ENCODE data around the gene RASA3.
"Not testable (repeated sequence)": the region's sequence is repeated elsewhere in the genome, so short reads cannot be mapped to it uniquely, and the experiment has no call there.

Gene RASA3

DNA sequence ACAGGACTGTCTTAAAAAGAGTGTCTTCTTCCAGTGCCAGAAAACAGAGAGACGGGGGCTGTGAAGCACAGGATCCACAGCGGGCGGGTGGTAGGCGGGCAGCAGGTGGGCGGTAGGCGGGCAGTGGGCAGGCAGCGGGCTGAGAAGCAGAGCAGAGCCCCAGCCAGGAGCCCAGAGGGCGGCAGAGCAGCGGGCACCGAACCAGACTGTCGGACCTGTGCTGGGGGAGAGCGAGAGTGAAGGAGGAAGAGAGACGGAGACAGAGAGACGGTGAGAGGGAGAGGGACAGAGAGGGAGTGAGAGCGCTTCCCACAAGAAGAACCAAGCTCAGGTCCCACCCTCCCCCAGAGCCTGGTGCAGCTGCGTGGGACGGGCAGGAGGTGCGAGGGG lies 30.3 kb downstream of the RASA3 start:
- DNase-seq (ENCODE audit: low read depth), result no peak
- no peak overlapping the region for H3K4me3 ChIP-seq (ENCODE audit: low read depth, low read length)
- TF ChIP-seq, protein P1, sequence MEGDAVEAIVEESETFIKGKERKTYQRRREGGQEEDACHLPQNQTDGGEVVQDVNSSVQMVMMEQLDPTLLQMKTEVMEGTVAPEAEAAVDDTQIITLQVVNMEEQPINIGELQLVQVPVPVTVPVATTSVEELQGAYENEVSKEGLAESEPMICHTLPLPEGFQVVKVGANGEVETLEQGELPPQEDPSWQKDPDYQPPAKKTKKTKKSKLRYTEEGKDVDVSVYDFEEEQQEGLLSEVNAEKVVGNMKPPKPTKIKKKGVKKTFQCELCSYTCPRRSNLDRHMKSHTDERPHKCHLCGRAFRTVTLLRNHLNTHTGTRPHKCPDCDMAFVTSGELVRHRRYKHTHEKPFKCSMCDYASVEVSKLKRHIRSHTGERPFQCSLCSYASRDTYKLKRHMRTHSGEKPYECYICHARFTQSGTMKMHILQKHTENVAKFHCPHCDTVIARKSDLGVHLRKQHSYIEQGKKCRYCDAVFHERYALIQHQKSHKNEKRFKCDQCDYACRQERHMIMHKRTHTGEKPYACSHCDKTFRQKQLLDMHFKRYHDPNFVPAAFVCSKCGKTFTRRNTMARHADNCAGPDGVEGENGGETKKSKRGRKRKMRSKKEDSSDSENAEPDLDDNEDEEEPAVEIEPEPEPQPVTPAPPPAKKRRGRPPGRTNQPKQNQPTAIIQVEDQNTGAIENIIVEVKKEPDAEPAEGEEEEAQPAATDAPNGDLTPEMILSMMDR (IDR thresholded peaks at IDR 0.05; ENCODE audit: low read depth, low read length, missing control alignments), result no peak

DNA sequence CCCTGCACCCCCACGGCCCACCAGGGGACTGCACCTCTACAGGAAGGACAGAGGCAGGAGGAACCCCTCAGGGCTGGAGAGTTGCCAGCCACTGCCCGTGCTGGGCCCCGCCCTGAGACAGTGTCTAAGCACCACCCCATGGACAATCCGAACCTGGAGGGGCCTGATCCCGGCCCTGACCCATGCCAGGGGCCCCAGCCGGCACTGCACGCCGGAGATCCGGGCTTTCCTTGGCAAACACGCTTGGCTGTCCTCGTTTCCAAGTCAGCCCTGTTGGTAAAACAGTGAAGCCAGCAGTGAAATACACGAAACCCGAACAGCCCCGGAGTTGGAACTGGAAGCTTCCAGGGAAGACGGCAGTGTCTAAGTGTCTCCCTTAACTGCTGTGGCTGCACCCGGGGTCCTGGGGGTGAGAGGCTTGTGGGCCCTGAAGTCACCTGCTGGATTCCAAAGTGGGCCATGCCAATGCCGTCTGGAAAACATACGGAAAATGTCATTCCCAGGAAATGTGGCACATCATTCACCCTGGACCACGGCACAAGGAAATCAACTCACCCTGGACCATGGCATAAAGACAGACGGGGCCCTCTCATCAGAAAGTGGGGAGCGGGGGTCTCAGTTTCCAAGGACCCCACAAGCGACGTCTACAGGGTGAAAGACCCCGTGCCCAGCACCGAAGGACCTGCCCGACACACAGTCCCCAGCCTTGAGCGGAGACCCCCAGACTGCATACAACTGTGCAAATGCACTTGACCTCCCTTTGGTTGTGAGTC lies 30.9 kb downstream of the RASA3 start:
- TF ChIP-seq, protein P1 (IDR thresholded peaks at IDR 0.05; ENCODE audit: low read depth, low read length, missing control alignments), result no peak
- no peak for DNase-seq (ENCODE audit: low read depth)
- H3K4me3 ChIP-seq (ENCODE audit: low read depth, low read length), result no peak overlapping the region

DNA sequence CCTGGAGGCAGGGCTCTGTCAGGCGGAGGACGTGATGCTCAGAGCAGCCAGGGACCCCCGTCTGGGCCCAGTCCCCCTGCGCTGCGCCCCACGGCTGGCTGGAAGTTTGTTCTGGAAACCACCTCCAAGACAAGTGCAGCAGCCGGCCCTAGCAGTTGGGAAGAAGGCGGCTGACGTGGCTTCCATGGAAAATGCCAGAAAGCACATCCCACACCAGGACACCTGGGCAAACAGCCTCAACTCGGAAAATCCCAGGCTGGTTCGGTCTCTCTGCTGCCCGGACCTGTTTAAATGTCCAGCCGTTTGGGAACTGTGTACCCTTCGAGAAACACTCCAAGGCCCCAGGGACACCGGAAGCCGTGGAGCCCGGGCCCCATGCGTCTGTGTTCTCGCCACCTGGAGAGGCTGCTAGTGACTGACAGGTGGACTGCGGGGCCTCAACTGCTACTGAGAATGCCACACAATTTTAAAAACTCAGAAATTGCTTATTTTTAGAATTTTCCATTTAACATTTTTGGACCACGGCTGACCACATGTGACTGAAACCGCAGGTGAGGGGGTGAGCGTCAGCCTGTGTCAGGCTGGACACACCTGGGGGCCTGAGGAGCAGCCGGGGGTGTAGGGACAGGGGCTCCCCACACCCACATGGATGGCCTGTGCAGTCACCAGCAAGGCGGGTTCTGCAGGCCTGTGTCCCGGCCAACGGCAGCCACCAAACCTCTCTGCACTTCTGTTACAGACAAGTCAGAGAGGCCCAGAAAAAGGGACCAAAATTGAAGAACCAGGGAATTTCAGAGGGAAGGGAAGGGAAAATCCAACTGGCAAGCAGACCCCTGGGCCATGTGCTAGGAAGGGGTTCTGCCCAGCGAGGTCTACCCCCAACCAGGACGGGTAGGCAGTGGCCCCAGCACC lies 31.7 kb downstream of the RASA3 start:
- no peak overlapping the region for H3K4me3 ChIP-seq (ENCODE audit: low read depth, low read length)
- TF ChIP-seq, protein P1 (IDR thresholded peaks at IDR 0.05; ENCODE audit: low read depth, low read length, missing control alignments), result no peak
- no peak for DNase-seq (ENCODE audit: low read depth)

DNA sequence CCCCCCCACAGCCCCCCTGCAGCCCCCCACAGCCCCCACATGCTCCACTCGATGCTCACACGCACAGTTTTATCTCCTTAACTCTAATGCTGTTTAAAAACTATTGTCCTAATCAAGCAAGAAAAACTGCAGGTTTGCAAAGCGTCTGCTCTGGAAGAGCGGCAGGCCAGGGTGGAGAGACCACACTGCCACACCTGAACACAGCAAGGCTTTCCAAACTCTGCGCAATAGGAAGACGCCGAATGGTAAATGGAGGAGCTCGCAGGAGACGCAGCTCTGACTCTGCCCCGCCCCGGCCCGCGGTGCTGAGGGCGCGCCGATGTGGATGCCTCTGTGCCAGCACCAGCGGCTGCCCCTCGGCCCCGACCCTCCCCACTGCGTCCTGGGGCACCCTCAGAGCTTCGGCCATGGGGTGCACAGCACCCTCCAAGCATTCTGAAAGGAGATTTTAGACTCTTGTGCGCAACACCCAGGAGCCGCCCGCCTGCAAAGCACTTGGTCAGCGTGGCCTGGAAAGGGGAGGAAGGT lies 32.4 kb downstream of the RASA3 start:
- no peak overlapping the region for H3K4me3 ChIP-seq (ENCODE audit: low read depth, low read length)
- TF ChIP-seq, protein P1 (IDR thresholded peaks at IDR 0.05; ENCODE audit: low read depth, low read length, missing control alignments), result no peak
- no peak for DNase-seq (ENCODE audit: low read depth)

DNA sequence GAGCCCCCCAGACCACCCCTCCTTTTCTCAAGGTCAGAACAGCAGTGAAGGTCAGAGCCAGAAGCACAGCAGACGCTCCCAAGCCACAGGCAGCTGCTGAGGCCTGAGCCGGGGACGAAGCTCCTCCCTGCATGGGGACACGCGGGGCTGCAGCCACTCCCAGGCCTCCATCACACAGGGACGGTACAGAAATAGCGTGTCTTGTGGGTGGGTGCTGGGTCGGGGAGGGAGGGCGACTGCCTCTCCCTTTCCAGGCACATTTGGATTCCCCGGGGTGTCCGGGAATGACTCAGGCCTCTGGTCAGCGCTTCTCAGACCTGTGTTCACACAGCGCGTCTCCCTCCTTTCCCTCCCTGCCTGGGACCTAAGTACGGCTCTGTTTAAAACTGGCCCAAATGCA lies 33.2 kb downstream of the RASA3 start:
- no peak overlapping the region for H3K4me3 ChIP-seq (ENCODE audit: low read depth, low read length)
- DNase-seq (ENCODE audit: low read depth), result no peak
- TF ChIP-seq, protein P1 (IDR thresholded peaks at IDR 0.05; ENCODE audit: low read depth, low read length, missing control alignments), result no peak

DNA sequence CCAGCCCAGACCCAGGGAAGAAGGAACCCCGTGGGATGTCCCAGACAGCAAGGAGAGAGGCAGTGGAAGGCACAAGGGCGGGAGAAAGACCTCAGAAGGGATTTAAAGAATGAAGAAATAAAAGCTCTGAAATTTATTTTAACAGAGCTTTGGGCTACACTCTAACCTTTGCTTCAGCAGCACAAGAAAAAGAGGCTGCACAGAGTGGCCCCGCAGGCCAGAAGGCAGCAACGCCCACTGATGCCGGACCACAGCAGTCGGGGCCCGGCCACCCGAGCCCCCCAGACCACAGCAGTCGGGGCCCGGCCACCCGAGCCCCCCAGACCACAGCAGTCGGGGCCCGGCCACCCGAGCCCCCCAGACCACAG lies 33.8 kb downstream of the RASA3 start:
- not testable (repeated sequence) for H3K4me3 ChIP-seq (ENCODE audit: low read depth, low read length); DNase-seq (ENCODE audit: low read depth)
